ENCODE measurements around the gene AGFG1.

AGFG1 gene

DNA sequence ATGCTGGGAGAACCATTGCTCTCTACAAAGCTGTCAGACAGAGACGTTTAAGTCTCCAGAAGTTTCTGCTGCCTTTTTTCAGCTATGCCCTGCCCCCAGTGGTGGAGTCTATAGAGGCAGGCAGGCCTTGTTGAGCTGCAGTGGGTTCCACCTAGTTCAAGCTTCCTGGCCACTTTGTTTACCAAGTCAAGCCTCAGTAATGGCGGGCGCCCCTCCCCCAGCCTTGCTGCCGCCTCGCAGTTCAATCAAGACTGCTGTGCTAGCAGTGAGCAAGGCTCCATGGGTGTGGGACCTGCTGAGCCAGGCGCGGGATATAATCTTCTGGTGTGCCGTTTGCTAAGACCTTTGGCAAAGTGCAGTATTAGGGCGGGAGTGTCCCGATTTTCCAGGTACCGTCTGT, 74.0 kb downstream of the AGFG1 start:
- no peak for TF ChIP-seq CTCF (IDR thresholded peaks at IDR 0.05; ENCODE audit: extremely low read depth, missing control alignments)
- no peak for DNase-seq (ENCODE audit: low spot score)

DNA sequence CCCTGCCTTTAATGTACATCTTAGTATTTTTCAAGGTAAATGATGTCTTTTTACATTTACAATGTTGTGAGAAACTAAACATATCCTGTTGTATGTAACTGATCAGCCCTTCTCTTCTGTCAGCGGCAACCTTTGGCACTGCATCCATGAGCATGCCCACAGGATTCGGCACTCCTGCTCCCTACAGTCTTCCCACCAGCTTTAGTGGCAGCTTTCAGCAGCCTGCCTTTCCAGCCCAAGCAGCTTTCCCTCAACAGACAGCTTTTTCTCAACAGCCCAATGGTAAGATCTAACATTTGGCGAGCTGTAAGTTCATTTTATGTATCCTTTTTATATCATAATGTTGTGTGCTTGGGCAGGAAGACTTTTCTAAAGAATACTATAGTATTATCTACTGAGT, 79.9 kb downstream of the AGFG1 start:
- DNase-seq (ENCODE audit: low spot score), result no peak
- no peak for TF ChIP-seq CTCF (IDR thresholded peaks at IDR 0.05; ENCODE audit: extremely low read depth, missing control alignments)

DNA sequence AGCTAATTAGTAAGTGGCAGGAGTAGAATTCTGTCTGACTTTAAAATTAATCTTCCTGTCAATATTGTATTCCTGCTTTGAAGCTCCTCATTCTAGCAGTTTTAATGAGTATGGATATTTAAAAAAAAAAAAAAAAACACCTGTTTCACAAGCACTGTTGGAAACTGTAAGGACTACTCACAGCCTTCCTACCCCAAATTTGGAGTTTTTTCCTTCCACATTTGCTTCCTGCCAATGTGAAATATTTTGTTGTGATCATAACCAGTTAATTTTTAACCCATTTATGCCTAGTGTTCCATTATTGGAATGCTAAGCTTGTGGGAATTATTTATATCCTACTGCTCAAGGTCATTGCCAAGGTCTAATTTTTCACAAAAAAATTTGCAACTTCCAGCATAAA, 90.6 kb downstream of the AGFG1 start:
- DNase-seq (ENCODE audit: low spot score), result no peak
- no peak for TF ChIP-seq CTCF (IDR thresholded peaks at IDR 0.05; ENCODE audit: extremely low read depth, missing control alignments)

DNA sequence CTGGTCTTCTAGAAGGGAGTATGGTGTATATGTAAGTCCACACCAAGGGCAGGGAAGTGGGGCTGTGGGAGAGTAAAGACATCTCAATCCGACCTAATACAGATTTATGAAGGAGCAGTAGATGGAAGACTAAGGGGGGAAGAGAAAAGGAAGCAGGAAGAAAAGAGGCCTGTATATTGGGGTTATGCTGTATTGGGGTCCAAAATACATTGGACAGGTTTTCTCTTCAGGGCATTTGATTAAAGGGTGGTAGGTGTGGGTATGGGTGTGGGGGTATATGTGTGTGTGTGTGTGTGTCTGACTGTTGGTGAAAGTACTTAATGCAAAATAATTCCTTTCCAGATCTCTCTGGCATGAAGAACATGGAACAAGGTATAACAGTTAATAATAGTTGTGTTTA, 93.1 kb downstream of the AGFG1 start:
- TF ChIP-seq CTCF (IDR thresholded peaks at IDR 0.05; ENCODE audit: extremely low read depth, missing control alignments), result no peak

DNA sequence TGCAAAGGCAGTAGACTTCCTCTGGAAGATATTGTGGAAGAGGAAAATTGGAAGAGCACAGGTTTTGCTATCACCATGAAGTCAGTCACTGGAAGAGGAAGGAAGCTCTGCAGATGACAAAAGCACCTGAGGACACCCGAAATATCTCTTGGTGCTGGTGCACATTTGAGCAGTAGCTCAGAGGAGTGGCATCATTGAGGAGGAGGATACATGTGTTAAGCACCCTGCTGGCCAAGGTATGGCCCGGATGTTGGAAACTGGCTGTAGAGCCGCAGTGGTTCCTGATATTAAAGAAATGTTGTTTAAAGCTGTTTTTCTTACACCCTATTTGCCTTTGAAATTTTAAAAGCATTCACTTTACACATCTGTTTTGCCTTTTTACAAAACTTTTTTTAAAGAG, 94.1 kb downstream of the AGFG1 start:
- no peak for TF ChIP-seq CTCF (IDR thresholded peaks at IDR 0.05; ENCODE audit: extremely low read depth, missing control alignments)
- DNase-seq (ENCODE audit: low spot score), result no peak

More for the DNA sequence above, 93.1 kb downstream of the AGFG1 start:
- no peak for DNase-seq (ENCODE audit: low spot score)

DNA sequence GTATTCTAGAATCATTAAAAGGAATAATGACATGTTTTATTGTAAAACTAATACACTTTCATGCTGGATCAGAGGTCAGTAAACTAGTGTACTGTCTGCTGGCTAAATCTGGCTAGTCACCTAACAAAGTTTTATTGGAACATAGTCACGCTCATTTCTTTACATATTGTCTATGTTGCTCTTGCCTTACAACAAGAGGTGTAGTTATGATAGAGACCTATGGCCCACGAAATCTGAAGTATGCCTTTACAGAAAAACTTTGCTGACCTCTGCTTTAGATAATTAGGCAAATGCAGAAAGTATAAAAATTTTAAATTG, 96.9 kb downstream of the AGFG1 start:
- DNase-seq (ENCODE audit: low spot score), result no peak
- no peak for TF ChIP-seq CTCF (IDR thresholded peaks at IDR 0.05; ENCODE audit: extremely low read depth, missing control alignments)

GRCh38 chr2:227570615-227571014, 98.7 kb downstream of the AGFG1 start:
- no peak for DNase-seq (ENCODE audit: low spot score)
- TF ChIP-seq CTCF (IDR thresholded peaks at IDR 0.05; ENCODE audit: extremely low read depth, missing control alignments), result no peak
